SKM-1 treated with dmso at 0.1 percent for 144 hours (cell line): ENCODE data around the gene PSAP.
A peak's percentile ranks its signal among the peaks of the same experiment; 100 is the strongest.

ENCODE experiments used
- DNase-seq: peaks from one replicate; lab custom pipeline; 2025; ENCODE audit not compliant: unreplicated experiment; lab: John Stamatoyannopoulos, UW

The PSAP gene

GRCh38 chr10:71811351-71811750 lies 39.7 kb downstream of the PSAP start:
- no peak for DNase-seq

GRCh38 chr10:71810048-71810750 lies 40.9 kb downstream of the PSAP start:
- no peak for DNase-seq

GRCh38 chr10:71809628-71810027 lies 41.4 kb downstream of the PSAP start:
- no peak for DNase-seq

GRCh38 chr10:71807557-71808510 lies 43.2 kb downstream of the PSAP start:
- DNase-seq = no peak

GRCh38 chr10:71806704-71807556 lies 44.1 kb downstream of the PSAP start:
- DNase-seq = no peak

DNA sequence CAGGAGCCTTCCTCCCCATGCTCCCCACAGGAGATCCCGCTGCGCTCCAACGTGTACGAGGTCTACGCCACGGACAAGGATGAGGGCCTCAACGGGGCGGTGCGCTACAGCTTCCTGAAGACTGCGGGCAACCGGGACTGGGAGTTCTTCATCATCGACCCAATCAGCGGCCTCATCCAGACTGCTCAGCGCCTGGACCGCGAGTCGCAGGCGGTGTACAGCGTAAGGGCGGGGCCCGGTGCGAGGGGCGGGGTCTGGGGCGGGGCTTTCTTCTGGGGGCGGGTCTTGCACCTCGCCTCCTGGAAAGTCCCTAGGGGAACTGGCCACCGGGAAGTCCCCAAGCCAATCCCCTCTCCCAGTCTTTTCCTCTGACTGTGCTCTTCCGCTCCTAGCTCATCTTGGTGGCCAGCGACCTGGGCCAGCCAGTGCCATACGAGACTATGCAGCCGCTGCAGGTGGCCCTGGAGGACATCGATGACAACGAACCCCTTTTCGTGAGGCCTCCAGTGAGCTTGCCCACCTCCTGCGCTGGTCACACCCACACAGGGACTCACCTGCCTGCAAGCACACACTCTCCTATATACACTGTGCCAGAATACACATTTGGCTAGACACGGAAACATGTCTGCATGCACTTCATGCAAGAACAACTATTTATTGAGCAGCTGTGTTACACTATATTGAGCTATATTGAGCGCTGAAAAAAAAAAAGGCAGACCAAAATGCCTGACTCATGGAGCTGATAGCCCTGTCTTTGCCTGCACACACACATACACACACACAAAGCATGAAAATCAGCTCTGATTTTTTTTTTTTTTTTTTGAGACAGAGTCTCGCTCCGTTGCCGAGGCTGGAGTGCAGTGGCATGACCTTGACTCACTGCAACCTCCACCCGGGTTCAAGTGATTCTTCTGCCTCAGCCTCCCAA lies 45.0 kb downstream of the PSAP start:
- no peak for DNase-seq

GRCh38 chr10:71804077-71804476 lies 47.0 kb downstream of the PSAP start:
- peak; percentile 73 for DNase-seq

DNA sequence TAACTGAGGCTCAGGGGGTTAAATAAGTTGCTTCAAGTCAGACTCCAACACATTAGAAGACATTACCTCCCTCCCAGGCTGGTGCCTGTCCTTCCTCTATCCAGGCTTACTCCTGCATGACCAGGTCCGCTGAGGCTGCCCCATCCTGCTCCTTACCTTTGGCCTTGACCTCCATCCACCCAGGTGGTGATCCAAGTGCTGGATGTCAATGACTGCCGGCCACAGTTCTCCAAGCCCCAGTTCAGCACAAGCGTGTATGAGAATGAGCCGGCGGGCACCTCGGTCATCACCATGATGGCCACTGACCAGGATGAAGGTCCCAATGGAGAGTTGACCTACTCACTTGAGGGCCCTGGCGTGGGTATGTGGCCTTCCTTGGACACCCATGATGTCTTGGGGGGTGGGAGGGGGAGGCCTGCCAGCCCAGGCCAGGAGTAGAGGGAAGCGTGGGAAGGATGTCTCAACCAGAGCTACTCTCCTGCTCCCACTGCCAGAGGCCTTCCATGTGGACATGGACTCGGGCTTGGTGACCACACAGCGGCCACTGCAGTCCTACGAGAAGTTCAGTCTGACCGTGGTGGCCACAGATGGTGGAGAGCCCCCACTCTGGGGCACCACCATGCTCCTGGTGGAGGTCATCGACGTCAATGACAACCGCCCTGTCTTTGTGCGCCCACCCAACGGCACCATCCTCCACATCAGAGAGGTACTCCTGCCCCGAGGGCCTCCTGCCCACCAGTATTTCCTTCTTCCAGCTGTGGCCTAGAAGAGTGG lies 48.1 kb downstream of the PSAP start:
- no peak for DNase-seq

DNA sequence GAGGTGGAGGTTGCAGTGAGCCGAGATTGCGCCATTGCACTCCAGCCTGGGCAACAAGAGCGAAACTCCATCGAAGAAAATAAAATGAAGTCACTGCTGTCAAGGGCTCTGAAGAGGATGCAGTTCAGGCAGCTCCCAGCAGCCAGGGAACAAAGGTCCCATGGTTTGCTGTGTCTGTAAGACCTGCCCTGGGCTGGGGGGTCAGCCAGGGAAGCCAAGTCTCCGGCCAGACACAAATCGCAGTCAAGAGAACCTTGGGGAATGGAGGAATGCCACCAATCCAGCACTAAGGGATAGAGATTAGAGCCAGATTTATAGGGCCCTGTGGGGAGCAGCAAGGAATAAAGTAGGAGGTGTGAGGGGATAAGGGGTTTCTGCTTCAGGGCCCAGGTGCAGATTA lies 48.8 kb downstream of the PSAP start:
- DNase-seq = no peak

GRCh38 chr10:71801361-71801760 lies 49.7 kb downstream of the PSAP start:
- DNase-seq = peak; percentile 67

GRCh38 chr10:71799608-71800453 lies 51.2 kb downstream of the PSAP start:
- no peak for DNase-seq

DNA sequence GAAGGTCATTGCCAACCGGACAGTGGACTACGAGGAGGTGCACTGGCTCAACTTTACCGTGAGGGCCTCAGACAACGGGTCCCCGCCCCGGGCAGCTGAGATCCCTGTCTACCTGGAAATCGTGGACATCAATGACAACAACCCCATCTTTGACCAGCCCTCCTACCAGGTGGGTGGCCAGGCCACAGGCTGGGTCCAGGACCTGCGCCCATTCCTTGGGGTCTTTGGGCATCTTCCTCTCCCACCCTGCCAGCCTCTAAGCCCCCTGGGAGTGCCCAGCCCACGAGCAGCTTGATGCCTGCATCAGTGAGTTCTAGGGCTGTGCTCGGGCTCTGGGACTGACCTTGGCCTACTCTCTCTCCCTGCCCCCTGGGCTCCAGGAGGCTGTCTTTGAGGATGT lies 51.9 kb downstream of the PSAP start:
- DNase-seq = no peak

GRCh38 chr10:71798308-71798624 lies 52.8 kb downstream of the PSAP start:
- no peak for DNase-seq

DNA sequence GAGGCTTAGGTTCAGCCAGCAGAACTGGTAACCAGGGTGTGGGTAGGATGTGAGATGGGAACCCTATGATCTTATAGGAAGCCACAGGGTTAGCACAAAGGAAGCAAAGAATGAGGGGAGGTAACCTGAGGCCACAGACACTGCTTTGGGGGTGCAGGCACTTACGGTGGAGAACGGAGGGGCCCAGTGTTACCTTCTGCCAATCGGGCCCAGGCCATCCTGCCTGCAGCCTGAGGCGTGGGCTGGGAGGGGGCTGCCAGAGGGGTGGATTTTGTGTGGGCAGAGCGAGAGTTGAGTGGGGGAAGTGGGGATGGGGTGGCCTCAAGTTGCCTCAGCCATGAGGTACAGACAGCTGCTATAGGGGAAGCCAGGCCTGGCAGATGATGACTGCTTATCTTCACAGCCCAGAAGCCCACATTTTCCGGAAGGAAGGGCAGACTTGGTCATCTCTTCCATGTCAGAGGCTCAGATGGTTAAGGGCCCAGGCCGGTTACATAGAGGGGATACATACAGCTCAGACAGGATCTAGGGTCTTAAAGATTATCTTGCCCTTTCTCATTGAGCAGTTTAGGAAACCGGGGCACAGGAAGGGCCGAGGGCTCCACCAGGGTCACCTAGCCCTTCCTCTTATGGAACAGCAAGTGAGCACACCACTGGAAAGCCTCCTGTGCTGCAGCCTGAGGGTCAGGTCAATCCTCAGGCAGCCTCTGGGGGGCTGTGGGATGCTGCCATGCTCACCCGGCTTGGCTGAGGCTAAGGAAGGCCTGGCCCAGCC lies 53.3 kb downstream of the PSAP start:
- DNase-seq = peak; percentile 91

DNA sequence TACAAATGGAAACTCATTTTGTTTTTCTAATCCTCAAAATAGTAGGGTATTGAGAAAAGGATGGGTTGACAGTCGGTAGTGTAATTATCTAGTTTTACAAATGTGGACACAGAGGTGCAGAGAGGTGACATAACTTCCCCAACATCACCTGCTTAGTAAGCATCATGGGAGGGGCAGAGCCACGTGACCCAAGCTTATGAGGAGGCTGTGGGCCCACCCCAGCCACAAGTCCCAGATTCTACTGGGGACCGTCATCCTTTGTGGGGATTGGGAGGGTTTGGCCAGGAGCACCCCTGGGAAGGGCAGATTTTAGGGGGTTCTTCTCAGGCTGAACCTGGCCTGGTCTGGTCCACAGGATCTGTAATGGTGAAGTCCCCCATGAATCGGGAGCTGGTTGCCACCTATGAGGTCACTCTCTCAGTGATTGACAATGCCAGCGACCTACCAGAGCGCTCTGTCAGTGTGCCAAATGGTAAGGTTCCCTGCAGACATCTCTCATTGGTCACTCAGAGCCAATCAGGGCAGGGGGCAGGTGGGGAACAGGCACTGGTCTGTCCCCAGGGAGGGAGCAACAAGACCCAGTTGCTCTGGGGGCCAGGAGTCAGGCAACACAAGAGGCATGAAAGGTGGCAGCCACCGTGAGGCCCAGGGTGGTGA lies 54.2 kb downstream of the PSAP start:
- no peak for DNase-seq

- DNase-seq = no peak
Observed at GRCh38 chr10:71795248-71795647, 55.8 kb downstream of the PSAP start.

GRCh38 chr10:71790749-71791440 lies 60.2 kb downstream of the PSAP start:
- DNase-seq = no peak
